Myocyte (in vitro differentiated cells): ENCODE results near the gene FYB2. TPM values are rescaled to one million over a fixed set of nuclear protein-coding genes. Genes with fewer than 3 reads are reported as not detected.

ENCODE experiments used
- DNase-seq: peaks from one replicate; pipeline ENCODE4 v3.0.0-alpha.2; 2012; ENCODE audit warnings: low read depth
- total RNA-seq: library from RNA; depleted of rRNA; stranded (reverse); fragments of >200 nt; gene quantifications from 2 replicates; pipeline ENCODE4 v1.2.3, GENCODE V29; 2014

Gene FYB2
- total RNA-seq, 1 donor from 2014 or later = not detected

- peak; percentile 2 for DNase-seq
Observed at GRCh38 chr1:56719171-56719570, 100.0 kb downstream of the FYB2 start.

- DNase-seq = no peak
Observed at GRCh38 chr1:56715156-56715555, 104.0 kb downstream of the FYB2 start.

- no peak for DNase-seq
Observed at GRCh38 chr1:56713112-56713511, 106.1 kb downstream of the FYB2 start.

- no peak for DNase-seq
Observed at GRCh38 chr1:56712150-56712549, 107.1 kb downstream of the FYB2 start.

GRCh38 chr1:56710646-56711045 lies 108.6 kb downstream of the FYB2 start:
- DNase-seq = peak; percentile 18

- DNase-seq = no peak
Observed at GRCh38 chr1:56709995-56710394, 109.2 kb downstream of the FYB2 start.

- peak; percentile 72 for DNase-seq
Observed at GRCh38 chr1:56709269-56709880, 109.8 kb downstream of the FYB2 start.

- no peak for DNase-seq
Observed at GRCh38 chr1:56707379-56707778, 111.8 kb downstream of the FYB2 start.

- DNase-seq = no peak
Observed at GRCh38 chr1:56703747-56704146, 115.5 kb downstream of the FYB2 start.

- DNase-seq = no peak
Observed at GRCh38 chr1:56696663-56697062, 122.5 kb downstream of the FYB2 start.

- no peak for DNase-seq
Observed at GRCh38 chr1:56688522-56689026, 130.6 kb downstream of the FYB2 start.

- no peak for DNase-seq
Observed at GRCh38 chr1:56686169-56686568, 133.0 kb downstream of the FYB2 start.

- no peak for DNase-seq
Observed at GRCh38 chr1:56683569-56683968, 135.6 kb downstream of the FYB2 start.

GRCh38 chr1:56676571-56677035 lies 142.6 kb downstream of the FYB2 start:
- peak; percentile 32 for DNase-seq

- DNase-seq = no peak
Observed at GRCh38 chr1:56675763-56676162, 143.4 kb downstream of the FYB2 start.

- DNase-seq = no peak
Observed at GRCh38 chr1:56672579-56672978, 146.6 kb downstream of the FYB2 start.

- no peak for DNase-seq
Observed at GRCh38 chr1:56671542-56671941, 147.7 kb downstream of the FYB2 start.

- no peak for DNase-seq
Observed at GRCh38 chr1:56671085-56671484, 148.1 kb downstream of the FYB2 start.

- no peak for DNase-seq
Observed at GRCh38 chr1:56670350-56670749, 148.9 kb downstream of the FYB2 start.
